ENCODE measurements around the gene POU6F2. TPM values are rescaled to one million over a fixed set of nuclear protein-coding genes. Genes with fewer than 3 reads are reported as not detected.
A peak's percentile ranks its signal among the peaks of the same experiment; 100 is the strongest.

Gene POU6F2
- total RNA-seq, 6 donors from 2014 or later, result under 0.01 to 1.4 (median 0.24) TPM; not detected in 2

DNA sequence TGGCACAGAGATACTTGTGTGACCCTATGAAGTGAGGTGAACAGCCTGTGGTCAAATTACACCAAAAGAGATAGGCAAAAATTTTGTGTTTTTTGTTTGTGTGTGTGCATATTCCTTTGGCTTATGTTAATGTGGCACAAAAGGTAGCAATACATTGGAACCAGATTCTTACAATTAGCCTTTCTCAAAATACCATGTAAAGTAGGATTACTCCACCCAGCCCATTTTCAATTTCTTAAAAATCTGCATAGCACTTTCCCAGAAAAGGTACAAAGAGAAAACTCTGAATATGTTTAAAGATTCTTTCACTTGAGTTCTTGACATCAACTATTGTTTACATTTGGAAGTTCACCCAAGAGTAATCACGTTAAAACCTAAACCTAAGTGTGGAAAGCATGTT, 431.2 kb downstream of the POU6F2 start:
- Histone ChIP-seq H3K4me1 (peaks cover 0 to 4% (median 0%) of the 10 kb centered on the region in 4 donors), H3K27ac (no peak overlapping the region), H3K27me3 (no peaks in the 10 kb centered on the region), H3K4me3 (no peak overlapping the region), H3K36me3 (no peaks in the 10 kb centered on the region), H3K9me3 (no peaks in the 10 kb centered on the region)
- no peak for DNase-seq
- 42 to 47% methylated on average over 1 of the region's 1 CpG for WGBS, 2 donors
- no peak for TF ChIP-seq POLR2A (IDR thresholded peaks at IDR 0.05)
- no peak for TF ChIP-seq POLR2AphosphoS5 (IDR thresholded peaks at IDR 0.05)
- TF ChIP-seq CTCF (IDR thresholded peaks at IDR 0.05), result no peak
- TF ChIP-seq EP300 (IDR thresholded peaks at IDR 0.05), result no peak
- no peak for ATAC-seq (ENCODE audit: low FRiP score in 2 of 2)

DNA sequence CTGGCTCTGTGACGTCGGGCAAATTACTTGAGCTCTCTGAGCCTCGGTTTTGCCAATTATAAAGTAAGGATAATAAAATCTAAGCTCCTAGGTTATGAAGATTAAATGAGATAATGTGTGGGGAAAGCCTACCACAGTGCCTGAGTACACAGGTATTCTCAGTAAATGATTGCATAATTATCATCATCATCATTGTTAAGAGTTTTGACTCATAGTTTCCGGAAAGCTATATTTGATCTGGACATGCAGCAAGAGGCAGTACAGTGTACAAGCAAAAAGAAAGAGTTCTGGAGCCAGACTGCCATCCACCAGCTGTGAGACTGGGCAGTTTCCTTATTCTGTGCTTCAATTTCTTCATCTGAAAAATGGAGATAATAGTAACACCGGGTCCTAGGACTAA, 432.9 kb downstream of the POU6F2 start:
- WGBS, 2 donors, result 87 to 90% methylated on average over 5 of the region's 5 CpGs
- H3K9me3 ChIP-seq, result no peaks in the 10 kb centered on the region
- TF ChIP-seq CTCF (IDR thresholded peaks at IDR 0.05) (no peak), POLR2A (IDR thresholded peaks at IDR 0.05) (no peak), EP300 (IDR thresholded peaks at IDR 0.05) (no peak), POLR2AphosphoS5 (IDR thresholded peaks at IDR 0.05) (no peak)
- H3K27me3 ChIP-seq, result no peaks in the 10 kb centered on the region
- H3K36me3 ChIP-seq, result no peaks in the 10 kb centered on the region
- H3K4me3 ChIP-seq, result no peak overlapping the region
- H3K27ac ChIP-seq, result no peak overlapping the region
- ATAC-seq (ENCODE audit: low FRiP score in 2 of 2) (no peak), DNase-seq (no peak)
- peaks cover 0 to 15% (median 3%) of the 10 kb centered on the region in 4 donors for H3K4me1 ChIP-seq

DNA sequence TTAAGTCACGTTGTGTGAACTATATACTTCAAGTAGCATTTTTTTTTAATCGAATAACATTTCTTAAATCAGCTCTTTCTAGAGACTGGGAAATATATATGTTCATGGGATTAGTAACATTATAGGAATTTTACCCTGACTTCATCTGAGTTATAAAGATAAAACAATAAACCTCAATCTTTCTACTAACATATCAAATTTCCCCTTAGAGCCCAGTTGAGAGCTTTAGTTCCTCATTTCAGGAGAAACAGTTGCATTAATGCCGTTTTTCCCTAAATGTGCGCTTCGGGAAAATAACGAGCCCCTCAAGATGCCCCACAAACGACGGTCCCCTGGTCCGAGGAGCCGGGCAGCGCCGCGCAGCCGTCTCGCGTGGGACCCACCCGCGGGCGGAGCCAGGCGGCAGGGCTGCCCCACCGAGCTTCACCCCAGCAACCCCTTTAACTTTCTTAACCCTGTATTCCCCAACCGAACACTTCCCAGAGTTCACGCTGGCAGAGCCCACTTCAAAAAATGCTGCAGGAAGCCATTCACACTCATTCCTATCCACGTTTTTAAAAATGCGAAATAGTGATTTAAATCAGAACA, 436.0 kb downstream of the POU6F2 start:
- H3K27ac ChIP-seq, result peak overlapping the region in 1 of 4 donors; percentile 25
- peaks cover 0 to 15% (median 3%) of the 10 kb centered on the region in 4 donors for H3K4me1 ChIP-seq
- peak in 1 of 2 donors; percentile 80 for DNase-seq
- H3K36me3 ChIP-seq, result no peaks in the 10 kb centered on the region
- no peaks in the 10 kb centered on the region for H3K27me3 ChIP-seq
- ATAC-seq (ENCODE audit: low FRiP score in 2 of 2), result peak in 1 of 2 donors; percentile 57
- no peak for TF ChIP-seq POLR2A (IDR thresholded peaks at IDR 0.05)
- TF ChIP-seq EP300 (IDR thresholded peaks at IDR 0.05), result no peak
- no peak for TF ChIP-seq POLR2AphosphoS5 (IDR thresholded peaks at IDR 0.05)
- H3K9me3 ChIP-seq, result no peaks in the 10 kb centered on the region
- 8 to 16% methylated on average over 13 to 25 of the region's 25 CpGs for WGBS, 2 donors
- H3K4me3 ChIP-seq, result peak overlapping the region; percentile 12 to 64 (median 50)

DNA sequence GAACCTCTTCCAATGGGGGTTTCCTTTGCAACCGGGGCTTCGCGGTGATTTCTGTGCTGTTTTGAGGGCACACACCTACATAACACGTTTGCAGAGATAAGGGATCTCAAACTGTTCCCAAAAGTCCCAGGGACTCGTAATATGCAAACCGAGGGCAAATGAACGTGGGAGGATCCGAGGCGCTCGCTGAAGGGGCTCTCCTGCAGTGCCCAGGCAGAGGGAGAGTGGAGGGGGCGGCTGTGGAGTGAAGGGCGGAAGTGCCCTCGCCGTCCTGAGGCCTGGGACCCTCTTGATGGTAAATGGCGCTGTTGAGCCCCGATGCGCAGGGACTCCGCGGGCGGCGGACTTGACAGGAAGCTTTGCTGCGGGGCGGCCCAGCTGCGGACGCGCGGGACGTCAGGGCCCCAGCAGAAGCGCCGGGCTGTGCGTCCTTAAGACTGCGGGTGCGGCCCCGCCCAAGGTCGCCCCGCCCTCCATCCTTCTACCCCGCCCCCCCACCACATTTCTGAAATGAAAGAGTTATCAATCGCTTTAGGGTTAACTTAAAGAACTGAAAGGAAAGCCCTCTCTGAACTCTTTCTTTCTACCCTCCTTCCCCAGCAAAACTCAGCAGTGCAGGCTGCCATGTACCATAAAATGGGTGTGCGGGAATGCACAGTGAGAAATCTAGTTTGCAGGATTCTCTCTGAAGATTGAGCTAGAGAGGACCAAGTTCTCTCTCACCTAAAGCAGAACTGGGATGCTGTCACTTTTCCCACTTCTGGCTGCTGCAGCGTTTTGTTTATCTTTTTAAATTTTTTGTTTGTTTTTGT, 436.7 kb downstream of the POU6F2 start:
- Histone ChIP-seq H3K27me3 (no peaks in the 10 kb centered on the region), H3K27ac (peak overlapping the region in 1 of 4 donors; percentile 25), H3K4me3 (peak overlapping the region; percentile 12 to 64 (median 50)), H3K4me1 (peaks cover 0 to 15% (median 3%) of the 10 kb centered on the region in 4 donors), H3K36me3 (no peaks in the 10 kb centered on the region), H3K9me3 (no peaks in the 10 kb centered on the region)
- DNase-seq, result peak; percentile 48 to 87
- no peak for TF ChIP-seq POLR2A (IDR thresholded peaks at IDR 0.05)
- TF ChIP-seq POLR2AphosphoS5 (IDR thresholded peaks at IDR 0.05), result no peak
- TF ChIP-seq EP300 (IDR thresholded peaks at IDR 0.05), result no peak
- TF ChIP-seq CTCF (IDR thresholded peaks at IDR 0.05), result no peak
- WGBS, 2 donors, result 1 to 2% methylated on average over 16 to 39 of the region's 40 CpGs
- peak; percentile 51 to 89 for ATAC-seq (ENCODE audit: low FRiP score in 2 of 2)

DNA sequence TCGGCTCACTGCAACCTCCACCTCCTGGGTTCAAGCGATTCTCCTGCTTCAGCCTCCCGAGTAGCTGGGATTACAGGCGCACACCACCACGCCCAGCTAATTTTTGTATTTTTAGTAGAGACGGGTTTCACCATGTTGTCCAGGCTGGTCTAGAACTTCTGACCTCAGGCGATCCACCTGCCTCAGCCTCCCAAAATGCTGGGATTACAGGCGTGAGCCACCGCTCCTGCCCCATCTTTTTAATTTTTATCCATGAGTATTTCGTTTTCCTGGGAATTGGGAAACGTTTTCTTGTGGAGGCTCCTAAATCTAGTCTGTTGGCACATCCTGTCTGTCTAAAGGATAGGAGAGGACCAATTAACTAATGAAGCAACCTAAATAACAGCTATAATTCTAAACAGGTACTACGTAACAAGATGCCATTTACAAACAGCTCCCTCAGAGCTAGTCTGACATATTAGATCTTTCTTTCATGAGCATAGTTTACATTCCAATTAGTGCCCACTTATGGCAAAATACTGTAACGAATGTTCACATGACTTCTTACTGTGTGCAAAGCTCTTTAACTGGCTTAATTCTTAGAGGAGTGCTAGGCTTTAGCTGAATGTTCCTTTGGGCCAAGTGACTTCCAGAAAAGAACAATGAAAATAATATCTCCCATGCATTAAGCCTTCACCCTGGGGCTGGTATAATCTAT, 437.5 kb downstream of the POU6F2 start:
- TF ChIP-seq CTCF (IDR thresholded peaks at IDR 0.05) (no peak), EP300 (IDR thresholded peaks at IDR 0.05) (no peak), POLR2A (IDR thresholded peaks at IDR 0.05) (no peak)
- peak overlapping the region in 1 of 4 donors; percentile 64 for H3K4me3 ChIP-seq
- H3K27ac ChIP-seq, result no peak overlapping the region
- 83 to 86% methylated on average over 13 of the region's 13 CpGs for WGBS, 2 donors
- DNase-seq (no peak), ATAC-seq (ENCODE audit: low FRiP score in 2 of 2) (no peak)
- no peaks in the 10 kb centered on the region for H3K27me3 ChIP-seq
- peaks cover 0 to 15% (median 3%) of the 10 kb centered on the region in 4 donors for H3K4me1 ChIP-seq
- H3K9me3 ChIP-seq, result no peaks in the 10 kb centered on the region
- no peaks in the 10 kb centered on the region for H3K36me3 ChIP-seq

Data from upper lobe of left lung (tissue), 6 donors.